ENCODE data around the gene CBARP.

Gene CBARP

GRCh38 chr19:1237754-1238368 lies at the start of gene CBARP:
Gene CBARP, minus strand, starts transcription at chr19:1238005. Its CDS starts 1,905 bp downstream, at chr19:1236100.
- no peak for TF ChIP-seq Cebpa-rat (IDR thresholded peaks at IDR 0.05)
- peak within 1 kb of the TSS in 8 of 11 experiments; percentile 15 to 48 (median 36); a peak in 8 of 22 replicates for H3K27ac ChIP-seq
- H3K9ac ChIP-seq = peak within 1 kb of the TSS; percentile 63 to 80 (median 75)
- peak within 1 kb of the TSS; percentile 60 to 79 (median 70) for H3K4me3 ChIP-seq
- no peaks in the 10 kb centered on the region; a peak in 1 of 22 replicates for H3K36me3 ChIP-seq
- H3K27me3 ChIP-seq = peaks cover 24 to 58% (median 55%) of the 10 kb centered on the region in 11 experiments
- no peaks in the 10 kb centered on the region for H3K9me3 ChIP-seq (replicated peaks in 1 of 11)
- peak within 1 kb of the TSS; percentile 96 to 99 (median 98) for H3K4me2 ChIP-seq
- peaks cover under 1 to 61% (median 23%) of the 10 kb centered on the region in 11 experiments; a peak in 16 of 22 replicates for H4K20me1 ChIP-seq
- peaks cover 32 to 55% (median 49%) of the 10 kb centered on the region in 10 experiments for H3K4me1 ChIP-seq

GRCh38 chr19:1286487-1287353 lies 48.9 kb upstream of the CBARP start:
- peaks cover 10 to 42% (median 32%) of the 10 kb centered on the region in 10 experiments for H3K4me1 ChIP-seq
- TF ChIP-seq Cebpa-rat (IDR thresholded peaks at IDR 0.05) = no peak
- H3K9ac ChIP-seq = peak overlapping the region; percentile 25 to 77 (median 59); a peak in 18 of 22 replicates

GRCh38 chr19:1285737-1286360 lies 48.0 kb upstream of the CBARP start, which contains the start of gene EFNA2:
Gene EFNA2, plus strand, starts transcription at chr19:1285873. Its CDS starts 296 bp downstream, at chr19:1286169.
- Histone ChIP-seq H4K20me1 (peaks cover 0 to 81% (median 44%) of the 10 kb centered on the region in 11 experiments; a peak in 18 of 22 replicates), H3K27me3 (peaks cover 62 to 83% (median 81%) of the 10 kb centered on the region in 11 experiments), H3K9me3 (replicated peaks in 1 of 11) (no peaks in the 10 kb centered on the region), H3K36me3 (peaks cover 0 to 1% (median 0%) of the 10 kb centered on the region in 11 experiments; a peak in 1 of 22 replicates), H3K4me1 (peaks cover 10 to 35% (median 23%) of the 10 kb centered on the region in 10 experiments), H3K4me3 (peak within 1 kb of the TSS; percentile 47 to 71 (median 62)), H3K4me2 (peak within 1 kb of the TSS; percentile 69 to 99 (median 96)), H3K27ac (peak within 1 kb of the TSS in 2 of 11 experiments; percentile 4 to 27; a peak in 1 of 22 replicates), H3K9ac (peak within 1 kb of the TSS; percentile 25 to 77 (median 59); a peak in 19 of 22 replicates)
- TF ChIP-seq Cebpa-rat (IDR thresholded peaks at IDR 0.05) = no peak

More at GRCh38 chr19:1286487-1287353, 48.9 kb upstream of the CBARP start:
- Histone ChIP-seq H3K27me3 (peaks cover 63 to 92% (median 89%) of the 10 kb centered on the region in 11 experiments), H3K4me3 (peak overlapping the region; percentile 47 to 71 (median 62)), H3K27ac (peak overlapping the region in 2 of 11 experiments; percentile 4 to 27; a peak in 1 of 22 replicates), H4K20me1 (peaks cover 0 to 84% (median 52%) of the 10 kb centered on the region in 11 experiments; a peak in 17 of 22 replicates), H3K4me2 (peak overlapping the region; percentile 69 to 99 (median 96)), H3K9me3 (replicated peaks in 1 of 11) (no peaks in the 10 kb centered on the region), H3K36me3 (no peaks in the 10 kb centered on the region)

GRCh38 chr19:1284979-1285736 lies 47.4 kb upstream of the CBARP start:
- peak overlapping the region; percentile 47 to 71 (median 62); a peak in 17 of 20 replicates for H3K4me3 ChIP-seq
- H3K9ac ChIP-seq = peak overlapping the region in 5 of 11 experiments; percentile 59 to 77 (median 73); a peak in 7 of 22 replicates
- peak overlapping the region; percentile 69 to 99 (median 96); a peak in 20 of 22 replicates for H3K4me2 ChIP-seq

GRCh38 chr19:1284293-1284978 lies 46.6 kb upstream of the CBARP start:
- H3K36me3 ChIP-seq = peaks cover under 1 to 14% (median 2%) of the 10 kb centered on the region in 11 experiments; a peak in 19 of 22 replicates
- H3K27me3 ChIP-seq = peaks cover 62 to 69% (median 69%) of the 10 kb centered on the region in 11 experiments
- no peak for TF ChIP-seq Cebpa-rat (IDR thresholded peaks at IDR 0.05)
- no peaks in the 10 kb centered on the region for H3K9me3 ChIP-seq (replicated peaks in 1 of 11)
- no peak overlapping the region for H3K9ac ChIP-seq
- H3K4me3 ChIP-seq = no peak overlapping the region
- H3K4me1 ChIP-seq = peaks cover 10 to 32% (median 21%) of the 10 kb centered on the region in 10 experiments
- H4K20me1 ChIP-seq = peaks cover 6 to 81% (median 48%) of the 10 kb centered on the region in 11 experiments; a peak in 21 of 22 replicates
- H3K27ac ChIP-seq = no peak overlapping the region
- no peak overlapping the region; a peak in 1 of 22 replicates for H3K4me2 ChIP-seq

More at GRCh38 chr19:1284979-1285736, 47.4 kb upstream of the CBARP start:
- peaks cover 0 to 7% (median 0%) of the 10 kb centered on the region in 11 experiments; a peak in 6 of 22 replicates for H3K36me3 ChIP-seq
- no peaks in the 10 kb centered on the region for H3K9me3 ChIP-seq (replicated peaks in 1 of 11)
- peaks cover 10 to 28% (median 19%) of the 10 kb centered on the region in 10 experiments for H3K4me1 ChIP-seq
- no peak for TF ChIP-seq Cebpa-rat (IDR thresholded peaks at IDR 0.05)
- peaks cover 62 to 76% (median 74%) of the 10 kb centered on the region in 11 experiments for H3K27me3 ChIP-seq
- H3K27ac ChIP-seq = no peak overlapping the region
- peaks cover 2 to 81% (median 47%) of the 10 kb centered on the region in 11 experiments; a peak in 21 of 22 replicates for H4K20me1 ChIP-seq

- TF ChIP-seq Cebpa-rat (IDR thresholded peaks at IDR 0.05) = no peak
- Histone ChIP-seq H3K9ac (no peak overlapping the region), H3K27me3 (peaks cover 62 to 64% (median 63%) of the 10 kb centered on the region in 11 experiments), H3K36me3 (peaks cover 6 to 19% (median 7%) of the 10 kb centered on the region in 11 experiments; a peak in 21 of 22 replicates), H3K4me1 (peaks cover 10 to 32% (median 20%) of the 10 kb centered on the region in 10 experiments), H3K9me3 (replicated peaks in 1 of 11) (no peaks in the 10 kb centered on the region), H3K4me2 (no peak overlapping the region), H3K4me3 (no peak overlapping the region), H4K20me1 (peaks cover 6 to 81% (median 52%) of the 10 kb centered on the region in 11 experiments; a peak in 21 of 22 replicates), H3K27ac (no peak overlapping the region)
Observed at GRCh38 chr19:1283917-1284292, 46.1 kb upstream of the CBARP start.
